Immature natural killer cell (primary cell): ENCODE results near the gene IGSF21. TPM values are rescaled to one million over a fixed set of nuclear protein-coding genes. Genes with fewer than 3 reads are reported as not detected.

Experiments
- DNase-seq, 3 donors: peaks; one replicate each; pipeline ENCODE4 v3.0.0; 2022; ENCODE audit warnings: mixed read lengths in 1 of 3
- H3K27ac Mint-ChIP-seq, 6 donors: one replicate each; pipeline ENCODE4 v1.8.0; 2020; ENCODE audit warnings: mixed read lengths in 6 of 6, mild to moderate bottlenecking in 5 of 6, inconsistent platforms in 4 of 6, moderate library complexity in 3 of 6
- H3K27me3 Mint-ChIP-seq, 3 donors: one replicate each; pipeline ENCODE4 v1.8.0; 2020 to 2021; ENCODE audit warnings: low read depth in 3 of 3, mild to moderate bottlenecking in 3 of 3, mixed read lengths in 3 of 3, moderate library complexity in 3 of 3, inconsistent platforms in 1 of 3
- H3K36me3 Mint-ChIP-seq, 3 donors: one replicate each; pipeline ENCODE4 v1.8.0; 2020; ENCODE audit warnings: mixed read lengths in 3 of 3, inconsistent platforms in 2 of 3, mild to moderate bottlenecking in 2 of 3
- H3K4me1 Mint-ChIP-seq, 2 donors: one replicate each; pipeline ENCODE4 v1.8.0; 2020; ENCODE audit warnings: inconsistent platforms in 2 of 2, mild to moderate bottlenecking in 2 of 2, mixed read lengths in 2 of 2, moderate library complexity in 1 of 2
- H3K4me3 Mint-ChIP-seq, 5 donors: one replicate each; pipeline ENCODE4 v1.8.0; 2020; ENCODE audit warnings: mild to moderate bottlenecking in 5 of 5, mixed read lengths in 5 of 5, inconsistent platforms in 3 of 5, moderate library complexity in 3 of 5
- H3K9me3 Mint-ChIP-seq, 6 donors: one replicate each; pipeline ENCODE4 v1.8.0; 2020; ENCODE audit warnings: mild to moderate bottlenecking in 6 of 6, mixed read lengths in 6 of 6, inconsistent platforms in 4 of 6, moderate library complexity in 3 of 6
- polyA plus RNA-seq, 3 donors: library from polyadenylated mRNA; unstranded; fragments of 300-500 nt; fragmentation: Illumina TruSeq; gene quantifications; one replicate each; pipeline ENCODE4 v1.2.3, GENCODE V29; 2021

IGSF21 gene
- polyA plus RNA-seq, 3 donors from 2014 or later, result not detected

GRCh38 chr1:18247151-18247550, 139.6 kb downstream of the IGSF21 start:
- no peaks in the 10 kb centered on the region for H3K36me3 Mint-ChIP-seq

GRCh38 chr1:18249631-18250030, 142.0 kb downstream of the IGSF21 start:
- Mint-ChIP-seq H3K4me1 (no peaks in the 10 kb centered on the region), H3K4me3 (no peak overlapping the region), H3K36me3 (no peaks in the 10 kb centered on the region), H3K27ac (no peak overlapping the region), H3K27me3 (peaks cover 0 to 4% (median 4%) of the 10 kb centered on the region in 3 donors), H3K9me3 (peaks cover 0 to 7% (median 3%) of the 10 kb centered on the region in 6 donors)
- DNase-seq, result no peak

More at GRCh38 chr1:18247151-18247550, 139.6 kb downstream of the IGSF21 start:
- H3K9me3 Mint-ChIP-seq, result peaks cover 0 to 7% (median 3%) of the 10 kb centered on the region in 6 donors
- no peak overlapping the region for H3K27ac Mint-ChIP-seq
- peaks cover 0 to 10% (median 2%) of the 10 kb centered on the region in 3 donors for H3K27me3 Mint-ChIP-seq
- no peak for DNase-seq
- no peak overlapping the region for H3K4me3 Mint-ChIP-seq
- no peaks in the 10 kb centered on the region for H3K4me1 Mint-ChIP-seq

DNA sequence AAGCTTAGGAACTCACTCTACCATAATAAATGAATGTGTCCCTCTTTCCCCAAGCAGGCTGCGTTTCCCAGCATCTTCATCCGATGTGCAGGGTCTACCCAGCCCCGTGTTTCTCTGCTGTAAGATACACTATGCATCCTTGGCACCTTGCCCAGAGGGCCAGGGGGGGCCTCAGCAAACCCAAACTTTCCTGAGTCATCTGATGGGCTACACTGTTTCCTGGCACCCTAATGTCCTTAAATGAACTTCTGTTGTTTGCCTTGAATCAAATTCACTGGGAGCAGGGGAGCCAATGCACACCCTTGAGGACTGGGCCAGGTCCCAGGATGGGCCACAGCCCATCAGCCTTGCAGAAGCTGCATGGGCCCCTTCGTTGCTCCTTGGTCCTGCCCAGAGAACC, 145.5 kb downstream of the IGSF21 start:
- Mint-ChIP-seq H3K4me3 (no peak overlapping the region), H3K36me3 (no peaks in the 10 kb centered on the region), H3K27me3 (peaks cover 0 to 6% (median 6%) of the 10 kb centered on the region in 3 donors), H3K4me1 (no peaks in the 10 kb centered on the region), H3K9me3 (peaks cover 0 to 7% (median 3%) of the 10 kb centered on the region in 6 donors), H3K27ac (no peak overlapping the region)
- DNase-seq, result no peak

- Mint-ChIP-seq H3K4me1 (no peaks in the 10 kb centered on the region), H3K27ac (no peak overlapping the region), H3K27me3 (peaks cover 0 to 11% (median 9%) of the 10 kb centered on the region in 3 donors), H3K9me3 (peaks cover 0 to under 1% (median 0%) of the 10 kb centered on the region in 6 donors), H3K4me3 (no peak overlapping the region), H3K36me3 (no peaks in the 10 kb centered on the region)
- DNase-seq, result no peak
Measured at GRCh38 chr1:18256282-18257235, 149.0 kb downstream of the IGSF21 start.

- Mint-ChIP-seq H3K9me3 (no peaks in the 10 kb centered on the region), H3K4me3 (no peak overlapping the region), H3K27ac (no peak overlapping the region), H3K4me1 (no peaks in the 10 kb centered on the region), H3K27me3 (peaks cover 0 to 13% (median 9%) of the 10 kb centered on the region in 3 donors), H3K36me3 (no peaks in the 10 kb centered on the region)
- DNase-seq, result no peak
Measured at GRCh38 chr1:18257778-18258177, 150.2 kb downstream of the IGSF21 start.

DNA sequence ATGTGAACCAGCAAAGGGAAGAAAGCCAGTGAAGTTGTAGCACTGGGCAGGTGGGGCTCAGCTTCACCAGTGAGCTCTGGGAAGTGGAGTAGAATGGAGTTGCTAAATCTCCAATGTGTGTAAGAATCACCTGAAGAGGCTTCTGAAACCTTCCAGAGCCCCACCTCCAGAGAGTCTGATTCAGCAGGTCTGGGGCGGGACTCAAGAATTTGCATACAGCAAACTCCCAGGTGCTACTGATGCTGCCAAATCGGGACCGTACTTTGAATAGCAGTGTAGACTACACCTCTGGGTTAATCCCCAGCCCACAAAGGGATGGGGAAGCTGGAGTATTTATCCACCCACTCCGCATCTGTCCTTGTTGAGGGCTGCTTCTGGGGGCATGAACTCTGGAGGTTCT, 154.3 kb downstream of the IGSF21 start:
- H3K36me3 Mint-ChIP-seq, result no peaks in the 10 kb centered on the region
- no peaks in the 10 kb centered on the region for H3K4me1 Mint-ChIP-seq
- peaks cover 0 to 9% (median 7%) of the 10 kb centered on the region in 3 donors for H3K27me3 Mint-ChIP-seq
- DNase-seq, result no peak
- no peak overlapping the region for H3K4me3 Mint-ChIP-seq
- no peak overlapping the region for H3K27ac Mint-ChIP-seq
- no peaks in the 10 kb centered on the region for H3K9me3 Mint-ChIP-seq

GRCh38 chr1:18262726-18263125, 155.1 kb downstream of the IGSF21 start:
- Mint-ChIP-seq H3K27me3 (peaks cover 0 to 9% (median 7%) of the 10 kb centered on the region in 3 donors), H3K36me3 (no peaks in the 10 kb centered on the region), H3K4me3 (no peak overlapping the region), H3K9me3 (no peaks in the 10 kb centered on the region), H3K27ac (no peak overlapping the region), H3K4me1 (no peaks in the 10 kb centered on the region)
- no peak for DNase-seq

GRCh38 chr1:18263547-18264120, 156.0 kb downstream of the IGSF21 start:
- H3K36me3 Mint-ChIP-seq, result no peaks in the 10 kb centered on the region
- H3K4me3 Mint-ChIP-seq, result no peak overlapping the region
- DNase-seq, result no peak
- no peaks in the 10 kb centered on the region for H3K9me3 Mint-ChIP-seq
- no peaks in the 10 kb centered on the region for H3K4me1 Mint-ChIP-seq
- H3K27ac Mint-ChIP-seq, result no peak overlapping the region
- peaks cover 0 to 9% (median 8%) of the 10 kb centered on the region in 3 donors for H3K27me3 Mint-ChIP-seq

- Mint-ChIP-seq H3K27me3 (peaks cover 0 to 8% (median 8%) of the 10 kb centered on the region in 3 donors), H3K36me3 (no peaks in the 10 kb centered on the region), H3K27ac (no peak overlapping the region), H3K9me3 (no peaks in the 10 kb centered on the region), H3K4me1 (no peaks in the 10 kb centered on the region), H3K4me3 (no peak overlapping the region)
- no peak for DNase-seq
Measured at GRCh38 chr1:18264450-18265039, 156.9 kb downstream of the IGSF21 start.

DNA sequence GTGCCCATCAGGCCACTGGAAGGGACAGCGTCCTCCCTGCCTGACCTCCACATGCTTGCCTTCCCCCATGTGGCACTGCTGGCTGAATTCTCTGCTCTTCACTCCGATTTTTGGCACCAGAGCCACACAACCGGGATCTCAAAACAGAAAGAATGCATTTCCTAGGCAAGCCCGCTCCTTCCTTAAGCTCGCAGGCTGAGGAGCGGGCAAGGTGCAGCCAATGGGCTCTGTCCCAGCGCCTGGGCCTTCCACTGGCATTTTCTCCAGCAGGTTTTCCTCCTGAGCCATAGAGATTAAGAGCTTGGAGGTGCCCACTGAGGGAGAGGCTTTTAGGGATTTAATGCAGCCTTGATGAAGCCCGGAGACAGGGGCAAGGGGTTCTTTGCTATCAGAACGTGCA, 158.0 kb downstream of the IGSF21 start:
- Mint-ChIP-seq H3K9me3 (no peaks in the 10 kb centered on the region), H3K27me3 (peaks cover 0 to 10% (median 2%) of the 10 kb centered on the region in 3 donors), H3K27ac (no peak overlapping the region), H3K4me3 (no peak overlapping the region), H3K36me3 (no peaks in the 10 kb centered on the region), H3K4me1 (no peaks in the 10 kb centered on the region)
- no peak for DNase-seq

GRCh38 chr1:18266391-18266790, 158.8 kb downstream of the IGSF21 start:
- no peak overlapping the region for H3K27ac Mint-ChIP-seq
- H3K36me3 Mint-ChIP-seq, result no peaks in the 10 kb centered on the region
- no peaks in the 10 kb centered on the region for H3K9me3 Mint-ChIP-seq
- H3K4me1 Mint-ChIP-seq, result no peaks in the 10 kb centered on the region
- H3K27me3 Mint-ChIP-seq, result peaks cover under 1 to 10% (median 2%) of the 10 kb centered on the region in 3 donors
- DNase-seq, result no peak
- H3K4me3 Mint-ChIP-seq, result no peak overlapping the region

- Mint-ChIP-seq H3K36me3 (no peaks in the 10 kb centered on the region), H3K27me3 (peaks cover 1 to 5% (median 2%) of the 10 kb centered on the region in 3 donors), H3K27ac (no peak overlapping the region), H3K4me3 (no peak overlapping the region), H3K4me1 (no peaks in the 10 kb centered on the region), H3K9me3 (no peaks in the 10 kb centered on the region)
- no peak for DNase-seq
Measured at GRCh38 chr1:18271336-18271735, 163.7 kb downstream of the IGSF21 start.

GRCh38 chr1:18278946-18279345, 171.3 kb downstream of the IGSF21 start:
- DNase-seq, result no peak
- H3K36me3 Mint-ChIP-seq, result no peaks in the 10 kb centered on the region
- no peak overlapping the region for H3K27ac Mint-ChIP-seq
- H3K27me3 Mint-ChIP-seq, result peaks cover 0 to 13% (median 0%) of the 10 kb centered on the region in 3 donors
- H3K4me3 Mint-ChIP-seq, result no peak overlapping the region
- H3K4me1 Mint-ChIP-seq, result no peaks in the 10 kb centered on the region
- H3K9me3 Mint-ChIP-seq, result no peaks in the 10 kb centered on the region
